SK-N-DZ (cell line): Measurements from ENCODE around the gene MME.
"Not testable (repeated sequence)": the region's sequence is repeated elsewhere in the genome, so short reads cannot be mapped to it uniquely, and the experiment has no call there.

ENCODE experiments used
- DNase-seq: peaks from one replicate; pipeline ENCODE4 v3.0.0-alpha.2; 2015; ENCODE audit warnings: low spot score

MME gene

DNA sequence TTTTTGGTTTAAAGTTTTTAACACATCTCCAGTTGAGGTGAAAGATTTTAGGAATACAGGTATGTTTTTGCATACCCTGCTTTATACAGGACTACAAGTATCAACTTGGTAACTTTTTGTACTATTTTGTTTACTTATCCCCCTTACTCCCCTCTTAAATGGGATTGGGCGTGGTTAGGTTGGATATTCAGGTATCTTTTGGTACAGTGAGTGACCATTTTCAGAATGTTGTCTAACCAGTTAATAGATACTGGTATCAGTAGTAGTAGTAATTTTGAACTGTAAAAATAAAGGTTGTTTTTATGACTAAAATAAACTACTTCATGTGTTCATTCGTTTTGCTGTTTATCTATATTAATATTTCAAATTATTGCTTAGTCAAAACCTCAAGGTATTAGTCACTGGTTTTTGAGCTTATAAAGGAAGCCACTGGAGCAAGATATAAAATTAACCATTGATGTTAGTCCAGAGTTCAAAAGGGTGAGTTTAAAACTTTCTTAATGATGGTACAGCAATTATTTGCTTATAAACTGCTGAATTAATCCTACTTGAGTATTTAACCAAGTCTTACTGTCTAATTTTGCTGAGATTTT lies 3.3 kb downstream of the MME start:
- no peak for DNase-seq

DNA sequence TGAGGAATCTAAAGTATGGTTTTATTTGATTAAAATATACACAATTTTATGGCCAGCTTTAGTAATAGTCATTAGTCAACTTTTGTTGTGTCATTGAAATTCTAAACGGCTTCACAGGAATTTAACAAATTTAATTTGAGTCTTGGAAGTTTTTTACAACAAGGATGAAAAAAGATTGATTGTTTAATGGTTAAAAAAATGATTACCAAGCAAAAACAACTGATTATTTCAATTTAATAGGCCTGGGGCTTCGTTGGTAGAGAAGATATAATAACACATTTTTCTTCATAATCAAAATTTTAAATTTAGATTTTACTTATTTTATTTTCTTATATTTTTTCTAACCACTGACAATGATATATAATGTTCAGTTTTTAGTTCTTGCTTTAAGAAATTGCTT lies 4.4 kb downstream of the MME start:
- DNase-seq, result no peak

DNA sequence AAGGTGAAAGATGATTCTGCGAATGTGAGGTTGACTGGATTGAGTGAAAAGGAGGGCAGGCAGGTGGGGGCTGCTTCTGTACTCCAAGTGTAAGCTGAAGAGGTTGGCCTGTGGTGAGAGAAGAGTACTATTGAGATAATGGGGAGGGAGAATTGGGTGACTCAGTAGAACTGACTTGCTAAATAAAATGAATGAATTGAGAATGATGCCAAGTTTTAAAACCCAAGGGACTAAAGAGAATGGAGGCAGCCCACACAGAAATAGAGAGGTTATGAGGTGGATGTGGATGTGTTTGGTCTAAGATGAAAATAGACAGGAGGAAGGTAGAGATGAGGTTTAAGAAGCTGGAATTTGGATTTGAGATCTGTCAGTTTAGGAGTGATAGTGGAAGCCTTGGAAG lies 5.9 kb downstream of the MME start:
- no peak for DNase-seq

DNA sequence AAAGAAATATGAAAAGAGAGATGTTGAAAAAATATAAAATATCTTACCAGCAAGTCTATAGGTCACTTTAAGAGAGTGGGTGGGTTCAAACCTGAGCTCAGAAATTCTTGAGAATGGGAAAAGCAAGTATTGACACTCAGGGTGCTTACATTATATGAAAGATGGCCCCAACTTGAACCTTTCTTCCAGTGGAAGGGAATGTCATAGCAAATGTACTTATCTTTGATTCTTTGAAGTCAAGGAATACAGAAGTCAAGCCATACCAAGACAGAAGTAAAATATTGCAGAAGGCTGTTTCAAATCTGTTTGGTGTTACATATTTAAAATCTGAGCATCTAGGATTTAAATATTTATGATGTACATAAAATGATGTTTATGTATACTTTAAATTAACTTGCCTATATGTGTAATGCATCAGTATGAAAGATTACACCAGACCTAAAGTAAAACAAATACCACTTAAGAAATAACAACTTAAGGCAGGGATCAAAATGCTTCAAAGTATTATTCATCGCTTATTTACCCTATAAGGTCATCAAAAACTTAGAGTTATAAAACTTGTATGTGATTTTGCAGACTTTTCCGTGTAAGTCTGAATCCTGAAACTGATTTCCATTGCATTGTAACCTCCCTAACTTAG lies 8.7 kb downstream of the MME start:
- DNase-seq, result no peak

DNA sequence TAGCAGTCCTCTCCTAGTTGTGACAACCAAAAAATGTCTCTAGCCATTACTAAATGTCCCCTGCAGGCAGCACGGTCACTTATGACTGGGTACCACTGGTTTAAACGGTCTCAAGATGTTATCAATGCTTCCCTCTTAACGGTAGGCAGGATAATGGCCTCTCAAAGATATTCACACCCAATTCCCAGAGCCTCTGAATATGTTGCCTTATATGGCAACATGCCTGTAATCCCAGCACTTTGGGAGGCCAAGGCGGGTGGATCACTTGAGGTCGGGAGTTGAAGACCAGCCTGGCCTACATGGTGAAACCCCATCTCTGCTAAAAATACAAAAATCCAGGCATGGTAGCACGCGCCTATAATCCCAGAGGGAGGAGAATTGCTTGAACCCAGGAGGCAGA lies 9.4 kb downstream of the MME start:
- DNase-seq, result no peak

DNA sequence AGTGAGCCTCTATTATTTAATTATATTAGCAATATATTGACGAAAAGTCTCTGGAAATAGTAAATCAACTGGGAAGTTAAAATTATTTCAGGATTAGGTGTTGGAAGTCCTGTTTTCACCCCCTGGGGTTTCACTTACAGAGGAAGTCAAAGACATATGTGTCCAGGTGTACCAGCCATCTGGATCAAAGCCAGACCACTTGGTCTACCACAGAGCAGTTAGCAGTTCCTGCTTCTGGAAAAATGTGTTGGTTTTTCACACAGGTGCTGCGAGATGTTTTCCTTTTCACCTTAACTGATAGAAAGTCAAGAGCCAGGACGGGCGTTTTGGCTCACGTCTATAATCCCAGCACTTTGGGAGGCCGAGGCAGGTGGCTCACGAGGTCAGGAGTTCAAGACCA lies 13.1 kb downstream of the MME start:
- DNase-seq, result no peak

DNA sequence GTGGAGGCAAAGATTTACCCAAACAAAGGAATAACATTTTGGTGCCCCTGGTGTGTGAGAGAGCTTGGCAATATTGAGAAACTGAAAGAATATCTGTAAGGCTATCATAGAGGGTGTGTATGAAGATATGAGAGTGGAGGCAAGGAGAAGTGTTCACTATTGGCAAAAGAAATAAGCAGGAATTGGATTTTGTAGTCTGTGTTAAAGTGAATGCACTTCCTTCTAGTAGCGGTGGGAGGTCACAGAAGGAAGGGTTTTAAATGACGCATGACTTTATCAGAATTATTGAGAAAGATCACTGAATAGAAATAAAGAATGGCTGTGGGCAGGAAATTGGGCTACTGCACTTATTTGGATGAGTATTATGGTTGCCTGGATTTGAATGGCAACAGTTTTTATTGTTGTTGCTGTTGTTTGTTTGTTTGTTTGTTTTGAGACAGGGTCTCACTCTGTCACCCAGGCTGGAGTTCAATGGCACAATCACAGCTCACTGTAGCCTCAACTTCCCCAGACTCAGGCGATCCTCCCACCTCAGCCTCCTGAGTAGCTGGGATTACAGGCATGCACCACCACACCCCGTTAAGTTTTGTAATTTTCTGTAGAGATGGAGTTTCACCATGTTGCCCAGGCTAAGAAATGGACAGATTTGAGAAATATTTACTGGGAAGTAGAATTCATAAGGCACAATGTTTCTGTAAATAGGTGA lies 16.3 kb downstream of the MME start:
- no peak for DNase-seq

DNA sequence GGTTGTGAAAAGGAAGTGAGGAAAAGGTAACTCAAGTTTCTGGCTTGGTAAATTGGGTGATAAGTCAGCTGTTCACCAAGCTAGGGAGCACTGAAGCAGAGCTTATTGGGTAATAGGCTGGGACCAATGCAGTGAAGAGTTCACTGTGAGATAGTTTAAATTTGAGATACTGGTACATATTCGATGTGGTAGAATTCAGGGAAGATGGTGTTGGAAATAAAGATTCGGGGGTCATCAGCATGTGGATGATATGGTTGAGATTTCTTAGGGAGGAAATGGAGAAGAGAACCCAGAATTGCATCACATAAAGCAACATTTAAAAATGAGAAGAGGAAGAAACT lies 16.9 kb downstream of the MME start:
- DNase-seq, result no peak

DNA sequence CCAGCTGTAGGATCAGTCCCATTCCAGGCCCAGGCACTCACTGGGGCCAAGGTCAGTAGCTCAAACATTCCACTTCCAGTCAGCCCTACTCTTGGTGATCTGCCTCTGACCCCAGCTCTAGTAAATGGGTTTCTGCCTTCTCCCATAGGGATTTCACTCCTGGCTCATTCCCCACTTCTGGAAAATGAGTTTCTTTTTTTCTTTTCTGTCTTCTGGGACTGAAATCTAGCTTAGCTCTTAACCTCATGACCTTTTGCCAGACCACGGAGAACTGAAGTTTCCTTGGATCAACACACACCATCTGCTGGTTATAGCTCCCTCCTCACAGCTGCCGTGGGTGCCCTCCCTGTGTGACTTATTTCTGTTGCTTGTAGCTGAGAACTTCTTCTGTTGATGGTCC lies 21.3 kb downstream of the MME start:
- DNase-seq, result no peak

GRCh38 chr3:155102329-155102728 lies 22.2 kb downstream of the MME start:
- no peak for DNase-seq

GRCh38 chr3:155103686-155104085 lies 23.6 kb downstream of the MME start:
- no peak for DNase-seq

DNA sequence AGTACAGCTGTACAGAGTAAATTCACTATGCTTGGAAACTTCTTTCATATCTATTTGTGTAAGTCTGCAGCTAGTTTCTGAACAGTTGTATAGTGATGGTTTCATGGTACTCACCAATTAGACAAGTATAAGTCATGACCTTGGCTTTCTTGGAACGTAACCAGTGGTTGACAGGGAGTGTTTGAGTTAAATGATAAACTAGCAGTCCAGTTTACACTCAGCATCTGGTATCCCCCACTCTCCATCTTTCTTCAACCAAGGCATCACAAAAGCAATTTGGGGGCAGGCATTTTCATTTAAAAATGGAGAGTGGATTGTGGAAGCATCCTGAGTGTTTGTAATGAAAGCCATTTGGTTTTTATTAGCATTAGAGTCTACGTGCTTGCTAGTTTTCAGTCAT lies 26.0 kb downstream of the MME start:
- DNase-seq, result no peak

GRCh38 chr3:155110022-155110421 lies 29.9 kb downstream of the MME start:
- DNase-seq, result no peak

DNA sequence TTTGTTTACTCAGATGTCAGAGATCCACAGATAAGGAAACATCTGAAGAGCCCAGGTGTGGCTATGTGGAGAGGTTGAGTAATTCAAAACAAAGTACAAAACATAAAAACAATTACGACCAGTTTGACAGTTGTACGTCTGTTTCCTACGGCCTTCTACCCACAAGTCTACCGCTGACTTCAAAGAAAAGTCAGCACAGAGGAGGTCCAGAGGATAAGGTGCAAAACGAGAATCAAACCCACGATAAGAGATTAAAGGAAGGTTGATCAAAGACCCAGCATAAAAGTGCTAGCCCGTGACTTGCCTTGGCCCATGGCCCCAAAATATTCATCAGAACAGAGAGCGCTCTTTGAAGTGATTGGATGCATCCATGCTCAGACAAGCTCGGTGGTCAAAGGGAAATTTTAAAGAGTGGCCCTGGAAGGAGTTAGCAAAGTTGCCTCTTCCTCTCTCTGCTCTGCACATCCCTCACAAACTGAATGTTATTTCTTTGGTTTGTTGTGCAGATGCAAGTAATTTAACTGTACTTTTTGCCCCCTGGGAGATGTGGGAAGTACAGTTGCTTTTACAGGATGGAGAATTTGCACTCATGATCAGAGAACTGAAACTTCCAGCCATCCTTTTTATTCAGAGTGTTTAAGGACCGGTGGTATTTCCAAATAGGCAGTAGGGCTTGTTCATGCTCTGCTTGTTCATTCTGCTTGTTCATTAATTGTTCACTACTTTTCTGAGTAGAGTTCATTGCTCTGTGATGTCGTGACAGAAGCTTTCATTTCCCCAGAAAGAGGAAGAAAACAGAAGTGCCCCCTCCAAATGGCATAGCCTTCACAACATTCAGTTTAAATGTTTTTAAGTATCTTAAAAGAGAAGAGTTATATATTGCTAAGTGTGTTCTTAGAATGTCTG lies 31.1 kb downstream of the MME start:
- DNase-seq, result no peak

DNA sequence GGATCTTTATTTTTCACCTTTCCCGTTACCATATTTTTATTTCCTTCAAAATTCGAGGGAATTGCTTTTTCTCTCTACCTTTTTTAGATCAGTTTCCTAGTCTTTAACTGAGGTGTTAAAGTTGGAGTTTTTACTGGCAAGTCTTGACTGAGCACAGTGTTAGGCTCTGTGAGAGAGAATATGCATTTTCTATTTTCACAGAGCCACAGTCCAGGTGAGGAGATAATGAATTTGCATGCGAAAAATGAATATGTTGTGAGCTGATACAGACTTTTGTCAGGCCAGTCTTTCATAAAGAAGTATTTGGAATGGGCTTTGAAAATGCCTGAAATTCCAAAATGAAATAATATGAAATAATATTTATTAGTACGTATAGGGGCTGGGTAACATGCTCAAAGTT lies 31.9 kb downstream of the MME start:
- no peak for DNase-seq

GRCh38 chr3:155112661-155113389 lies 32.7 kb downstream of the MME start:
- DNase-seq, result no peak

DNA sequence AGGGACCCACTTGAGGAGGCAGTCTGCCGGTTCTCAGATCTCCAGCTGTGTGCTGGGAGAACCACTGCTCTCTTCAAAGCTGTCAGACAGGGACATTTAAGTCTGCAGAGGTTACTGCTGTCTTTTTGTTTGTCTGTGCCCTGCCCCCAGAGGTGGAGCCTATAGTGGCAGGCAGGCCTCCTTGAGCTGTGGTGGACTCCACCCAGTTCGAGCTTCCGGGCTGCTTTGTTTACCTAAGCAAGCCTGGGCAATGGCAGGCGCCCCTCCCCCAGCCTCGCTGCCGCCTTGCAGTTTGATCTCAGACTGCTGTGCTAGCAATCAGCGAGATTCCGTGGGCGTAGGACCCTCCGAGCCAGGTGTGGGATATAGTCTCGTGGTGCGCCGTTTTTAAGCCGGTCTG lies 44.6 kb downstream of the MME start:
- DNase-seq, result not testable (repeated sequence)

GRCh38 chr3:155129396-155129795 lies 49.3 kb downstream of the MME start:
- no peak for DNase-seq

DNA sequence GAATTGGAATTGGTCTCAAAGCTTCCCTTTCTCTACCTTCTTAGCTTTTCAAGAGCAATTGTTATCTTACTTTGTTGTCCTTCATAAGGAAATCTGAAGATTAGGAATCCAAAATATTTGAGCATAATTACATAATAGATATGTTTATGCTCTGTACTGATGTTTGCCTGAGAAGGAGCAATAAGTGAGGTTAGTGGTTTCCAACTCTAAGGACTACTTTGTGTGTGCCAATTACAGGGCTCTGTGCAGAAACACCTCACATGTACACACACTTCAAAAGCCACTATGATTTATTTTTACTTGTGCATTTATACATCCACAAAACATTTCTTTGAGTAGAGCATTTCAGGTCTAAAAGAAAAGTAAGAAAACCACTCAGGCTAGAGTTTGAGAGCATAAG lies 49.9 kb downstream of the MME start:
- DNase-seq, result no peak

GRCh38 chr3:155131104-155131503 lies 51.0 kb downstream of the MME start:
- DNase-seq, result no peak

GRCh38 chr3:155134311-155134710 lies 54.2 kb downstream of the MME start:
- DNase-seq, result not testable (repeated sequence)

GRCh38 chr3:155135003-155135402 lies 54.9 kb downstream of the MME start:
- DNase-seq, result no peak
